ENCODE results near the gene DMBX1. TPM values are rescaled to one million over a fixed set of nuclear protein-coding genes. Genes with fewer than 3 reads are reported as not detected.

The DMBX1 gene
- total and polyA plus RNA-seq, 2 of the 4 experiments (the other 2 are of a cell fraction) = not detected

- H3K27me3 ChIP-seq (ENCODE audit: control insufficient read depth, insufficient read depth, low read length) = peaks cover 94% of the 10 kb centered on the region
- ATAC-seq (ENCODE audit: low read depth) = no peak
- 1% methylated on average over 9 of the region's 24 CpGs; no CpG with 5 or more reads in 1 of the 2 experiments for WGBS, 2 experiments (ENCODE audit: extremely low coverage in 2 of 2, insufficient read length in 1 of 2)
- CTCF ChIA-PET = interaction anchor here (1.2 kb wide), 1 partner anchor 32 kb away, joined by 4 read pairs; no protein-coding TSS in a partner anchor
- H2BK20ac ChIP-seq (ENCODE audit: low read depth, low read length) = no peak overlapping the region
- BruUV-seq (replicated peaks) = no TSS peak
- POLR2A ChIA-PET (ENCODE audit: unreplicated experiment) = no interaction called here
- no peaks in the 10 kb centered on the region for H3K4me1 ChIP-seq (ENCODE audit: control insufficient read depth, insufficient read depth, low read length)
- no peak overlapping the region for H3K4me3 ChIP-seq (ENCODE audit: insufficient read depth, low read depth, low read length)
- no peak overlapping the region for H4K8ac ChIP-seq (ENCODE audit: low read depth in 2 of 2, low read length in 2 of 2)
- no peak overlapping the region for H2AK5ac ChIP-seq (ENCODE audit: low read depth, low read length)
- in situ Hi-C loops (cut with MboI; ENCODE audit: low sequenced_read_pairs) (no loop called here), intact Hi-C loops (cut with micrococcal nuclease) (no loop called here), dilution Hi-C loops (cut with HindIII; ENCODE audit: low sequenced_read_pairs, unreplicated experiment) (no loop called here)
- no peak overlapping the region for H3K4me2 ChIP-seq (ENCODE audit: low read depth, low read length)
- no peak overlapping the region for H2BK5ac ChIP-seq (ENCODE audit: low read depth, low read length, poor library complexity, severe bottlenecking)
- H2AK9ac ChIP-seq (replicated peaks; ENCODE audit: low read depth, low read length, poor library complexity) = no peak overlapping the region
- no peaks in the 10 kb centered on the region for H3K36me3 ChIP-seq (ENCODE audit: control insufficient read depth, insufficient read depth, low read length)
- H2AFZ ChIP-seq (replicated peaks; ENCODE audit: low read length, poor library complexity) = no peak overlapping the region
- DNase-seq = peak; percentile 30
- H3K56ac ChIP-seq (ENCODE audit: extremely low read depth, insufficient read depth, low read length) = no peak overlapping the region
- H3K18ac ChIP-seq (ENCODE audit: low read depth, low read length) = no peak overlapping the region
- no peak overlapping the region for H4K91ac ChIP-seq (ENCODE audit: insufficient read depth, low read depth, low read length)
- no peak overlapping the region for H2BK15ac ChIP-seq (ENCODE audit: low read depth, low read length)
- no peaks in the 10 kb centered on the region for H3K9me1 ChIP-seq (ENCODE audit: insufficient read depth, low read length)
- H3K79me1 ChIP-seq (ENCODE audit: low read depth in 1 of 2, low read length in 2 of 2) = no peaks in the 10 kb centered on the region
- no peak overlapping the region for H3K4ac ChIP-seq (ENCODE audit: low read depth, low read length)
- H3K23ac ChIP-seq (ENCODE audit: low read depth, low read length) = no peak overlapping the region
- H3K14ac ChIP-seq (replicated peaks; ENCODE audit: low read depth, low read length) = no peak overlapping the region
- peak; percentile 17; the same call in 1 of the 2 replicates for TF ChIP-seq CEBPB (IDR thresholded peaks at IDR 0.05; ENCODE audit: low read depth, low read length)
- TF ChIP-seq BHLHE40 (IDR thresholded peaks at IDR 0.05; ENCODE audit: low read depth, low read length) = peak; percentile 16; the same call in 1 of the 2 replicates
- TF ChIP-seq POLR2A (IDR thresholded peaks at IDR 0.05; ENCODE audit: low read depth, low read length) = no peak
- H3K27ac ChIP-seq (ENCODE audit: insufficient read depth, low read length) = no peak overlapping the region
- no peak overlapping the region for H4K5ac ChIP-seq (ENCODE audit: low read depth, low read length)
- H3K9me3 ChIP-seq (ENCODE audit: control insufficient read depth, insufficient read depth, low read length) = peaks cover 2% of the 10 kb centered on the region; the same call in 1 of the 2 replicates
- no peak overlapping the region for H2BK120ac ChIP-seq (ENCODE audit: low read depth, low read length)
- no peak overlapping the region for H3K9ac ChIP-seq (ENCODE audit: low read depth, low read length)
- peaks cover 13% of the 10 kb centered on the region; the same call in 1 of the 2 replicates for H4K20me1 ChIP-seq (ENCODE audit: insufficient read depth, low read length)
Measured at GRCh38 chr1:46488343-46489168, 1.1 kb upstream of the DMBX1 start.
